Aortic smooth muscle cell (primary cell): ENCODE results near the gene CRTAC1. TPM values are rescaled to one million over a fixed set of nuclear protein-coding genes. Genes with fewer than 3 reads are reported as not detected.

Source experiments
- total RNA-seq: library from RNA; depleted of rRNA; stranded (reverse); fragments of >200 nt; gene quantifications from 2 replicates; pipeline ENCODE4 v1.2.3, GENCODE V29; 2014

Gene CRTAC1
- total RNA-seq = not detected in 2 replicates

GRCh38 chr10:98030093-98030821 lies at the start of gene CRTAC1:
TSS of gene CRTAC1 (minus strand) at chr10:98030621. CDS start at chr10:98030472, 149 bp downstream.

GRCh38 chr10:97849687-97850402 lies 180.6 kb downstream of the CRTAC1 start, which contains the start of gene GOLGA7B:
TSS of gene GOLGA7B (plus strand) at chr10:97849843. CDS start at chr10:97850304, 461 bp downstream.

Other genes starting within 250 kb of the CRTAC1 start
- 0.06 TPM in 1 of 2 replicates, not detected in the other for gene GOLGA7B, start 180.8 kb downstream of the CRTAC1 start, total RNA-seq
- 11.1 and 12.6 TPM in 2 replicates for gene R3HCC1L, start 104.0 kb upstream of the CRTAC1 start, total RNA-seq
- 74.9 and 82.6 TPM in 2 replicates for gene LOXL4, start 237.6 kb upstream of the CRTAC1 start, total RNA-seq